ENCODE results near the gene MCM6.
"Not testable (repeated sequence)": the region's sequence is repeated elsewhere in the genome, so short reads cannot be mapped to it uniquely, and the experiment has no call there.

Gene MCM6

DNA sequence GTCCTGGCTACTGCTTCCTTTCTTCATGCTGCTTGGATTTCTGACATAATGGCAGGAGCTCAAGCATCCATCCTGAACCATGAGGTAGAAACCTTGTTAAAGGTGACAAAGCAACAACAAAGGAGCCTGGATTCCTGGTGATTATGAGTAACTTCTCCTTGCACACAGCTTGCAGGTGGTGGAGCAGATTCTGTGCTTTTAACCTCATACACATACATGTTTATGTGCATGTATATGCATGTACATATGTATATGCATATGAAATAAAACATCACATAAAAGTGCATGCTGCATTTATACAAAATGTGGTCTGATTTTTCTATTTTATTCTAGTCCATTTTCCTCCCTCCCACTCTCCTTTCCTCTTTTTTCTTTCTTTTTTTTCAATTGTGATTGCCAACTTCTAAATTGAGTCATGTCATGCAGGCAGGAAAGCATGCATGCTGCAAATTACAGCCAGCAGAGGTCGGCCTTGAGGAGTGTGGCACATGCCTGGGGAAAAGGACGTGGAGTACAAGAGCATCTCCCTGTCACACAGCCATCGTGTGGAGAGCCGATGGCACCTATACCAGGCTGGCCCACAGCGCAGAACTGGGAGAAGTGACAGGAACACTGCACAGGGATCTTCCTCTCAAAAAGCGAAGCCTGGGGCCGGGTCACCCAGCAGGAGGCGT lies 57.2 kb downstream of the MCM6 start:
- peak; percentile 26 for DNase-seq

DNA sequence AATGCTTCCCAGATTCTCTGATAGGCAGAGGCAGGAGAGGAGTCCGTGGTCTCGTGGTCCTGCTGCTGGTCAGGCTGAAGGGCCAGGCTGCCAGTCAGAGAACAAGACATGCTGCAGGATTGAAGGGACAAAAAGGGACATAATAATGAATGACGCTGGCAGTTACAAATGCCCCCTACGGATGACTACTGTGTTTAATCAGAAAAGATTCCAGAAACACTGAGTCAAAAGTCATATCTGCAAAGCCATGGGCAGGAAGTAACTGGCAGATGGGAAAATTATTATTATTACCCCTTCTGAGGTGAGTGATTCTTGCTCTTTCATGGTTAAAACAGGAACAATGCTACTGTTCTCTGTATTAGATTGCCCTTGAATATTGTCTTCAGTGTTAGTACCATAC lies 58.3 kb downstream of the MCM6 start:
- no peak for DNase-seq

DNA sequence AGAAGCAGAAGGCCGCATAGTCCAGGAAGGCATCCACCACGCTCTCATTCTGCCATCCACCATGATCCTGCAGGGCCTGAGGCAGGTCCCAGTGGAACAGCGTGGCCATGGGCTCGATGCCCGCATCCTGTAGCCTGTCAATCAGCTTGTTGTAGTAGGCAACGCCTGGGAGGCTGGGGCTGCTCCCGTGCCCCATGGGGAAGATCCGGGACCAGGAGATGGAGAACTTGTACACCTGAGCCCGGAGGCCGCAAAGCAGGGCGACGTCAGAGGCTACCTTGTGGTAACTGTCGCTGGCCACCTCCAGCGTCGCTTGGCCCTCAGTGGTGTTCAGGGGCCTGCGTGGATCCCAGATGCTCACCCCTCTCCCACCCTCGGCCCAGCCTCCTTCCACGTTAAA lies 58.8 kb downstream of the MCM6 start:
- no peak for DNase-seq

DNA sequence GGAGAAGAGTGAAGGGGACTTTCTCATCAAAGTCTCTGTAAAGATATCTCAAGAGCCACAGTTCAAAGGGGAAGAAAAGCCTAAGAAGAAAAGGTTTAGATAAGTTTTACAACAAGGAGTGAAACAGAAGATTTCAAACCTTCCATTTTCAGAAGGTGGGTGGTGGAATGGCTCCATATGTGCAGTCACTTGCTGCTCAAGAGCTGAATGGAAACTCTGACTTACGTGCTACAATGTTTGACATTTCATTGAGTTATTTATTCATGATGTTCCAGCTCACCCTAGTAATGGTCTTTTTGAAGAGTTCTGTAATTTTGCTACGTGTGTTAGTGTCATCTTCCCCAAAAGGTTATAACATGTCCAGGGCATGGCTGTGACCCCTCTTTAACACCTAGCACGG lies 61.0 kb downstream of the MCM6 start:
- DNase-seq: no peak

DNA sequence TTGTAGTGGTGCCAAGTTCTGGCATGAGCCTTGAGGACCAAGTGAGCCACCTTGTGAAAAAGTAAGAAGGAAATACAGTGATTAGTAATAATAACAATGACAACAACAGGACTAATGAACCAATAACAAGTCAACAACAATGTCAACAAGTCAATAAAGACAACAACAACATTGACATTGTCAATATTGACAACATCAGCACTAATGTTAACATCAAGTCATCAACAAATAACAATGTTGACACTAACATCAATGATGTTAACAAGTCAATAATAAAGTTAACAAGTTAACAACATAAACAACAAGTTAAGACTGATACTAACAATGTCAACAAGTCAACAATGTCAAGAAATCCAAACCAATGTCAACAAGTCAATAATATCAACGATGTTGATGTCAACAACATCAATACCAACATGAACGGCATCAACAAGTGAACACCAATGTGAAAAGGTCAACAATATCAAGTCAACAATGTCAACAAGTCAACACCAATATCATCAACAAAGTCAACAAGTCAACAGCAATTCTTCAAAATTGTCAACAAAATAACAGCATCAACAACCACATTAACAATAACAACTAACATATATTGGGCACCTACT lies 63.2 kb downstream of the MCM6 start:
- no peak for DNase-seq

DNA sequence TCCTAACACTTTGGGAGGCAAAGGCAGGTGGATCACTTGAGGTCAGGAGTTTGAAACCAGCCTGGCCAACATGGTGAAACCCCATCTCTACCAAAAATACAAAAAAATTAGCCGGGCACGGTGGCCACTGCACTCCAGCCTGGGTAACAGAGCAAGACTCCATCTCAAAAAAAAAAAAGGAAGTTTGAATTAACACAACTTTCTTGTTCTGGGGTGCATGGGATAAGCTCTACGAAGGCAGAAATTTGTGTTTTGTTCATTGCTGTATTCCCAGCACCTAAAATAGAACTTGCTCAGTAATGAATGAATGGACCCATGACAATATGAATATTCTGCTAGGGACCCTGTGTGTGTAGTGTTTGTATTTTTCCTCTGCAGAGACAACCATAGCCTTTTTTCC lies 68.4 kb downstream of the MCM6 start:
- DNase-seq: not testable (repeated sequence)

DNA sequence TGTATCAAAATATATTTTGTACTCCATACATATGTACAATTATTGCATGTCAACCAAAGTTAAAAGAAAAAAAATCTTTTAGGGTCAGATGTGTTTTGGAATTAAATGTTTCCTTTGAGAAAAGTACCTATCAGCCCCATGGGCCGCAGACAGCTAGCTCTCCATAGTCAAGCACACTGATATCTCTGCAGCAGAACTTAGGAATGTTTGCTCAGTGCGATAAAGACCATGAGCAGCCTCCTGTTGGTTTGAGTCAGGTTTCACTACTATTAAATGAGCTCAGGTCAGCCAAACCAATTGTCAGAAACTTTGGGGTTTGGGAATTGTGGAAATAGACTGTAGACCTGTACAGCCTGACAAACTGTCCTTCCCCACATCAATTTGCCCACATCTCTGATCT lies 73.0 kb downstream of the MCM6 start:
- DNase-seq: no peak

DNA sequence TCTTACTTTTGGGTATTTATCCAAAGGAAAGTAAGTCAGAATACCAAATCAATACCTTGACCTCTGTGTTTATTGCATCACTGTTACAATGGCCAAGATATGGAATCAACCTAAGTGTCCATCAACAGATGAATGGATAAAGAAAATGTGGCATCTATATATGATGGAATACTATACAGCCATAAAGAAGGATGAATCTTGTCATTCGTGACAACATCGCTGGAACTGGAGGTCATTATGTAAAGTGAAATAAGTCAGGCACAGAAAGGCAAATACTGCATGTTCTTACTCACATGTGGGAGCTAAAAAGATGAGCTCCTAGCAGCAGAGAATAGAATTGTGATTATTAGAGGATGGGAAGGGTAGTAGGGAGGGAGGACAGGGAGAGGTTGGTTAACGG lies 73.9 kb downstream of the MCM6 start:
- DNase-seq: no peak

DNA sequence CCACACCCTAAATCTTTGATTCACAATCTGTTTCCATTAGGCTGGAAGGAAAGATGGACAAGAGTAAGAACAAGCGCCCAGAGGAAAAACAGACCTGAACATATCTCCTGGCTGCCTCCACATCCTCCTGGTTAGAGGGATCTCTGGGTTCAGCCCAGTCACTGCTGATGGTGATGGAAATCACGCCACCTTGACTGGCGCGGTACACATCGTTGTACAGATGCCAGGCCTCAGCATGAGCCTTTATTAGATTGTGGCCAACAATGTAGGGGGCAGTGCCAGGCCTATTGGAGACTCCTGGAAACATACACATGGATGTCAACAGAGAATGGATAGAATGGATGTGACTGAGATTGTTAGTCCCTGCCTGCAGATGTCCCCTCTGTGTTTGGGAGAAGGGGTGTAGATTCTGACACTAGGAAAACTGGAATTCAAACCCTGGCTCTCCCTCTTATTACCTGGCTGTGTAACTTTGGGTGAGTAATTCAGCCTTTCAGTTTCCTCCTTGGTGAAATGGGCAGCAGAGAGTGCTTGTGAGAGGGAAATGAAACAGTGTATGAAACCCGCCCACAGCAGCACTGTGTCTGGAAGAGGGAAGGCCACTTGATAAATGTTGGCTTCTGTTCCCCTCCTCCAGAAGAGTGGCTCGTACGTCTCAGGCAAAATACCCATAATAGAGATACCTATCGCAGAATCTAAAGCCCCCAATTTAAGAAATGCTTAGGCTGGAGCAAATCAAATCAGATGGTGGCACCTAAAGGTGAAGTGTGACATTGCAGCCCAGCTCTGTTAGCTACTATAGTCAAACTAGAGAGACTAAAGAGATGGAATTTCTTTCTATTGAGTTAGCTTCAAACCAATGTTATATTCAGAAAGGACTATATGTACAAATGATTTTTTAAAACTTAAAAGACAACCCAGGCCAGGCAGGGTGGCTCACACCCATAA lies 75.5 kb downstream of the MCM6 start:
- no peak for DNase-seq

DNA sequence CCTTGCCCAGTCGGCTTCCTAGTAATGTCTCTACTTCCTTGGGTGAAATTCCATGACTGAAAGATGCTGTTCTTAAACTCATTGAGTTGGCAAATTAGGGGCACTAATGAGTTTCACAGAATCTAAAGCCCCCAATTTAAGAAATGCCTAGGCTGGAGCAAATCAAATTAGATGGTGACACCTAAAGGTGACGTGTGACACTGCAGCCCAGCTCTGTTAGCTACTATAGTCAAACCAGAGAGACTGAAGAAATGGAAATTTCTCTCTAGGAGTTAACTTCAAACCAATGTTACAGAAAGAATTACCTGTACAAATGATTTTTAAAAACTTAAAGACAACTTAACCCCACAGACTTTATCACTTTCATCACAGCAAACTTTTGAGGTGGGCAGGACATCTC lies 76.5 kb downstream of the MCM6 start:
- DNase-seq: no peak

DNA sequence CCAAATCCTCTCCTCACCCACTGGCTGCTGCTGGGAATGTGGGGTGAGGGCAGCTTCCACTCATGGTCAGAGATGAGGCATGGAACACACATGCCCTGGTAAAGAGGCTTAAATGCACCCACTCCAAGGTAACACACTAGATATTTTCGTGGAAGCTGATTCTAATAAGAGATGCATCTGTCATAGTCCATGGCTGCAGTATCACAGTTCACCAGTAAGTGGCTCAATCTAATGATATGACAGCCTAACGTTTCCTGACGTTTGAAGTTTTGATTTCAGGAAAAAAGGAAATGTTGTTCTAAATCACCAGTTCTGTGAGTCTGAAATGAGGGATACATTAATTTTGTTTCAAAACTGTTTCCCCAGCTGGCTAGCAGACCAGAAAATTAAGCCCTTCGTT lies 77.5 kb downstream of the MCM6 start:
- no peak for DNase-seq

DNA sequence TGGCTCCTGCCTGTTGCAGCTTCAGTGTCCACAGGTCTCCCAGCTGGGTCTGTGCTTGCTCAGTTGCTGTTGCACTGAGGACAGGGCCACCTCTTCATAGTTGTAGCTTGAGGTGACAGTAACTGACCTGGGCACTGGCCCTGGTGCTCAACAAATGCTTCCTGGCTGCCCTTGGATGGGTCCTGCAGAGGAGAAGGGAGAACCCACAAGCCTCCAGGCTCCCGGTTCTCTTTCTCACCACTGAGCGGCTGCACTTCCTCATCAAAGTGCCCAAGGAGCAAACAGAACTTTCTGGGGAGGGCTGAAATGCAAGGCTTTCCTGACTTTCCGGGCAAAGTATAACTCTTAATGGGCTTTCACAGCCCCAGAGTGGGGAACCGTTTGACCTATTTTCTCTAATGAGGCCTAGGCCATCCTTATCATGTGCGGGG lies 78.0 kb downstream of the MCM6 start:
- DNase-seq: no peak

DNA sequence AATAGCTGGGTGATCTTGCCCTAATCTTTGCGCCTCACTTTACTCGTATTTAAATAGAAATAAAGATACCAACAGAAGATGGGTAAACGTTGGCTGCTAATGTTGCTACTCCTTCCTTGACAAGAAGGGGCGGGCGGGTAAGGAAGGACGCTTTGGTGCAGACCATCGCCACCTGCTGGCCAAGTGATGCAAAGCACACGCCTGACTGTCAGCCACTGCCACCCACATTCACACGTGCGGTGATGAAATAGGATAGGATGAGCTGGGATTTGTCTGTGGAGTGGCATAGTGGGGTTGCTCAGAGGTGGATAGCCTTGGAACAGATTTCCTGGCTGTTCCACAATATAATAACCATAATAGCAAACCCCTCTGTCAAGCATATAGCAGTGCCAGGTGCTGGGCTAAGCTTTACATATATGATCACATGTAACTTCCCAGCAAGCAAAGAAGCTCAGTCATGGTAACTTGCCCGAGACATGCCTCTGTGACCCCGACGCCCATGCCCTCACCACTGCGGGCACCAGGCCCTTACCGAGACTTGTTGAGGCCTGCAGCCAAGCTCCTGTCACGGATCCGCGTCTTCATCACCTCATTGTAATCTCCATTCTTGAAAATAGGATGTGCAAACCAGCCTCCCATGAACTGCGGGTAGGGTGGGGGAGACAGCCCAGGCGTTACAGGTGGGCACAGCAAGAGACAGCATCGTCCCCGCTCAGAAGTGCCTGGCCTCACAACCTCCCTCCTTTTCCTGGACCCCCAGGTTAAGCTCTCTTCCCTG lies 78.6 kb downstream of the MCM6 start:
- peak; percentile 78 for DNase-seq

DNA sequence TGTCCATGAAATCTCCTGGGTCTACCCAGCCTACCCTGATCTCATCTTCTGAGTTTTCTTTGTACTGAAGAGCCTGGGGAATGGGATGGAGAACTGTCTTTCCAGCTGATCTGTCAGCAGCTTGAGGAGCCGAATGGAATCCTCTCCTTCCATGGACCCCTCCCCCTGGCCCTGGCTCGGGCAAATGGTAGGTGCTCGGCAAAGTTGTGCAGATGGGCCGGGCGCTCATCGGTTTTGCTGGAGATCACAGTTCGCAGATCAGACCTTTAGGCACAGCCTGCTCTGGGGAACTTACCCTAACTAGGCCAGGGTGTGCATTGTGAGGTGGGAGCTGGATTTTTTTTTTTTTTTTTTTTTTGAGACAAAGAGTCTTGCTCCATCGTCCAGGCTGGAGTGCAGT lies 79.6 kb downstream of the MCM6 start:
- DNase-seq: no peak

DNA sequence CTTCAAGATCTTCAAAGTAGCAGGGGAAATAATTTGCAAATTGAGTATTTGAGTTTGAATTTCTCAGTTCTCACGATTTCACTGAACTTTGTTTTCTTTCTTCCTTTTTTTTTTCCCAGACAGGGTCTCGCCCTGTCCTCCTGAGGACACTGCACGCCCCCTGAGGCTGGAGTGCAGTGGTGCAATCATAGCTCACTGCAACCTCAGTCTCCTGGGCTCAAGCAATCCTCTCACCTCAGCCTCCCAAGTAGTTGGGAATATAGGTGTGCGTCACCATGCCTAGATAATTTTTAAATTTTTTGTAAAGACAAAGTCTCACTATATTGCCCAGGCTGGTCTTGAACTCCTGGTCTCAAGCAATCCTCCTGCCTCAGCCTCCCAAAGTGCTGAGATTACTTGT lies 80.6 kb downstream of the MCM6 start:
- DNase-seq: not testable (repeated sequence)

DNA sequence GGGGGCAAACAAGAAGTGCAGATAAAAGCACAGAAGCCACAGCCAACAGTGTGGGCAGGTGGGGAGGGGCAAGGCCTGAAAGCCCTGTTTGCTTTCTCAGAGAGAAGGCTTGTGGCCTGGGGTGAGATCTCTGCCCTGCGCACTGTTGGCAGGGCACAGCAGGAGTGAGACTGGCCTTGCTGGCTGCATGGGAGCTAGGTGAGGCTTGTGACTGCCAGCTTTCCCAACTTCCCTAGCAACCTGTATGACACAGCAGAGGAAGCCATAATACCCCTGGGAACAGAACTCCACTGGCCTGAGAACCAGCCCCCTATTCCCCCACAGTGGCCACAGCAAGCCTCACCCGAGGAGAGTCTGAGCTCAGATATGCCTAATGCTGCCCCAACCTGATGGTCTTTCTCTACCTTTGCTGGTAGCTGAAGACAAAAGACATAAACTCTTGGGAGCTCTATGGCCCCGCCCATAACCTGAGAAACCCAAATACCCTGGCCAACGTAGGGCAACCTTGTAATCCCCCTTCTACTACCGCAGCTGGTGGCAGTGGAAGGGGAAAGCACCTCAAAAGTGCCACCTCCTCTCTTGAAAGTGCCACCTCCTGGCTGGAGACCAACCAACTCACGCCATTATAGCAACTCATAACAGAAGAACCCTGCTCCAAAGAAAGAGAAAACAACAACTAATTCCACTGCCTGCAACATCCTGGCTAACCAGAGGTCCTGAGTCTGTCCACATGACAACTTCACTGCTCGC lies 83.7 kb downstream of the MCM6 start:
- DNase-seq: no peak

DNA sequence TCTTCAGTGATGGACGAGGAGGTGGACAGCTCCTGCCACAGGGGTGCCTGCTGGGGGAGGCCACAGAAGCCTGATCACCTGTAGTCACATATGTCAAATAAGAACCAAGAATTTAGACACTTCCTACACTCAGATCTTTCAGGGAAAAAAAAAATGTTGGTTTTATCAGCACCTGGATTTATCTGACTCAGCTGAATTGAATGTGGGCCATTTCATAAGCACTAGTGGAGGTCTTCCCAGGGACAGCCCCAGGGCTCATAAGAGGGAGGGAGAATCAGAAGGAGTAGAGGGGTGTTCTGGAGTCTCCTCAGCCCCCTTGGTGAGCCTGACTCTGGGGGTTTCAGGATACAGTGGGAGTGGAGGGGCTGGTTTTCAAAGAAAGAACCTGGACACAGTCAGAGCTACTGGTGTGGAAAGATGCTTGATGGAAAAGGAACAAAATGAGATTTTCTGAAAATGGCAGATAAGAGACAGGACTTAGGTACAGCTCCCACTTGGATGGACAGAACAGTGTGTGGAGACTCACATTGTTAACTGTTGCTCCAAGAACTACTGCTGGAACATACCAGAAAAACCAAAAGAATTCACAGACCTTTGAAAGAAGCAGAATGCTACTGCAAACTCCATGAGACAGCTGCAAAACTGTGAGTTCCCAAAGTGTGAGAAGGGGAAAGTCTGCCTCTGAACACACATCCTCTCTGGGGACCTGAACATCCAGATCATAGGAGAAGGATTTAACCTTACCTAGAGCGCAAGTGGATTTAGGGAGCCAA lies 84.6 kb downstream of the MCM6 start:
- peak; percentile 50 for DNase-seq

DNA sequence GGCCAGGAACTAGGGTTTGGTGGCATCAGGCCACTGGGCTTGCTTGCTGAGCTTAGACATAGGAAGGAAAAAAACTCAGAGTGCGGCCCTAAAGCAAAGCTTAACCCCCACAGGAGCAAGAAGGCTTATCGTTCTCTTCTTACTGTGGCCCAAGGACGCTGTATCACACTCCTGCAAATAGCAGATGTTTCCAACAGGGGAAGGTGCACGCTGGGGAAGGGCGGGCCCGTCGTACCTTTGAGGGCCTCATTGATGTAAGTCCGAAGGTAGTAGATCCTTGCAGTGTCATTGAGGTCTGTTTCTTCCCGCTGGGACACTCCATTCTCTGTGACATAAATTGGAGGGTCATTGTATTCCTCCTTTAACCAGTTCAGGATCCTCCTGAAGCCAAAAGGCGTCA lies 85.8 kb downstream of the MCM6 start:
- DNase-seq: no peak

Measured in fibroblast of skin of abdomen (primary cell).